Measurements from ENCODE around the gene IMMP2L. TPM values are rescaled to one million over a fixed set of nuclear protein-coding genes. Genes with fewer than 3 reads are reported as not detected.

IMMP2L gene
- total RNA-seq, 4 donors from 2014 or later, result 8.3 to 19.2 (median 17.8) TPM

GRCh38 chr7:110771717-110772116 lies 790.6 kb downstream of the IMMP2L start:
- no peak overlapping the region for H3K27ac ChIP-seq
- no peaks in the 10 kb centered on the region for H3K4me1 ChIP-seq
- TF ChIP-seq POLR2A (IDR thresholded peaks at IDR 0.05) (no peak), CTCF (IDR thresholded peaks at IDR 0.05 in 4 of 5, conservative IDR thresholded peaks at IDR 0.05 in 1 of 5) (no peak)
- no peak for DNase-seq
- H3K9me3 ChIP-seq, result no peaks in the 10 kb centered on the region
- no peaks in the 10 kb centered on the region for H3K27me3 ChIP-seq
- H3K36me3 ChIP-seq, result no peaks in the 10 kb centered on the region
- no peak overlapping the region for H3K4me3 ChIP-seq
- in situ Hi-C loops (cut with MboI; ENCODE audit: low sequenced_read_pairs in 4 of 4) (no loop called here), intact Hi-C loops (cut with DNase I; ENCODE audit: low total_unique reads) (no loop called here)
- no peak for ATAC-seq

- no peaks in the 10 kb centered on the region for H3K9me3 ChIP-seq
- in situ Hi-C loops (cut with MboI; ENCODE audit: low sequenced_read_pairs in 4 of 4), result no loop called here
- no peak overlapping the region for H3K27ac ChIP-seq
- H3K36me3 ChIP-seq, result no peaks in the 10 kb centered on the region
- intact Hi-C loops (cut with DNase I; ENCODE audit: low total_unique reads), result no loop called here
- H3K4me1 ChIP-seq, result no peaks in the 10 kb centered on the region
- DNase-seq, result no peak
- H3K27me3 ChIP-seq, result no peaks in the 10 kb centered on the region
- ATAC-seq, result no peak
- TF ChIP-seq CTCF (IDR thresholded peaks at IDR 0.05 in 4 of 5, conservative IDR thresholded peaks at IDR 0.05 in 1 of 5) (no peak), POLR2A (IDR thresholded peaks at IDR 0.05) (no peak)
- H3K4me3 ChIP-seq, result no peak overlapping the region
Measured at GRCh38 chr7:110767550-110768110, 794.7 kb downstream of the IMMP2L start.

GRCh38 chr7:110766864-110767263 lies 795.4 kb downstream of the IMMP2L start:
- intact Hi-C loops (cut with DNase I; ENCODE audit: low total_unique reads), result no loop called here
- ATAC-seq, result no peak
- H3K27me3 ChIP-seq, result no peaks in the 10 kb centered on the region

GRCh38 chr7:110764852-110765251 lies 797.4 kb downstream of the IMMP2L start:
- Histone ChIP-seq H3K9me3 (no peaks in the 10 kb centered on the region), H3K27me3 (no peaks in the 10 kb centered on the region), H3K27ac (no peak overlapping the region), H3K4me3 (no peak overlapping the region), H3K4me1 (no peaks in the 10 kb centered on the region), H3K36me3 (no peaks in the 10 kb centered on the region)
- TF ChIP-seq CTCF (IDR thresholded peaks at IDR 0.05 in 4 of 5, conservative IDR thresholded peaks at IDR 0.05 in 1 of 5), result no peak
- no peak for TF ChIP-seq POLR2A (IDR thresholded peaks at IDR 0.05)
- intact Hi-C loops (cut with DNase I; ENCODE audit: low total_unique reads), result no loop called here
- DNase-seq (no peak), ATAC-seq (no peak)
- in situ Hi-C loops (cut with MboI; ENCODE audit: low sequenced_read_pairs in 4 of 4), result no loop called here

More at GRCh38 chr7:110766864-110767263, 795.4 kb downstream of the IMMP2L start:
- H3K4me1 ChIP-seq, result no peaks in the 10 kb centered on the region
- no peak overlapping the region for H3K4me3 ChIP-seq
- in situ Hi-C loops (cut with MboI; ENCODE audit: low sequenced_read_pairs in 4 of 4), result no loop called here
- no peak for DNase-seq
- no peaks in the 10 kb centered on the region for H3K9me3 ChIP-seq
- TF ChIP-seq POLR2A (IDR thresholded peaks at IDR 0.05) (no peak), CTCF (IDR thresholded peaks at IDR 0.05 in 4 of 5, conservative IDR thresholded peaks at IDR 0.05 in 1 of 5) (no peak)
- H3K36me3 ChIP-seq, result no peaks in the 10 kb centered on the region
- H3K27ac ChIP-seq, result no peak overlapping the region

Data from gastrocnemius medialis (tissue), 4 donors.